Suprapubic skin (tissue), 4 donors: ENCODE results near the gene LINC00632.

Source experiments
- EP300 ChIP-seq: sonication (generic); formaldehyde crosslinking; IDR thresholded peaks from one replicate; pipeline ENCODE4 v1.6.1; 2017; ENCODE audit warnings: antibody characterized with exemption
- POLR2A ChIP-seq, 2 donors: fragments of 450-650 bp; IDR thresholded peaks; one replicate each; pipeline ENCODE4 v1.6.1; 2017; ENCODE audit warnings: antibody characterized with exemption in 2 of 2, mild to moderate bottlenecking in 2 of 2, moderate library complexity in 2 of 2
- POLR2AphosphoS5 ChIP-seq, 3 donors: sonication (generic); formaldehyde crosslinking; IDR thresholded peaks; one replicate each; pipeline ENCODE4 v1.6.1; 2017; ENCODE audit warnings: antibody characterized with exemption in 3 of 3
- TF ChIP-seq, protein P1 (sequence below), 2 donors: fragments of 200-600 bp in 1 of 2; fragments of 450-650 bp in 1 of 2; sonication (generic) in 1 of 2; IDR thresholded peaks; one replicate each; pipeline ENCODE4 v1.5.1; 2016 to 2019; ENCODE audit warnings: antibody characterized with exemption in 2 of 2, mild to moderate bottlenecking in 1 of 2, moderate library complexity in 1 of 2

DNA sequence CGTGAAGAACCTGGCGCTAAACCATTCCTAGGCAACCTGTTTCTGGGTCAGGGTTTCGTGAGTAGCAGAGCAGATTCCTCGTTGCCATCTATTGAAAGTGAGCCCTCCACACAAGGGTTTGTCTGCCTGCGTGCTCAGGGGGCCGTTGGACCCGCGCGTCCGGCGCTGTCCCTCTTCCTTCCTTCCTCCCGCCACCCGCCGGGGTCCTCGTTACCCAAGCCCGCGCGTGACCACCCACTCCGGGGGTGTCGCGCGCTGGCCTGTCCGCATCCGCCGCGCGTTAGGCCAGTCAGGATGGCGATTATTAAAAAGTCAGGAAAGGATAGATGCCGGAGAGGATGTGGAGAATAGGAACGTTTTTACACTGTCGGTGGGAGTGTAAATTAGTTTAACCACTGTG, 66.8 kb downstream of the LINC00632 start:
- TF ChIP-seq, protein P1, sequence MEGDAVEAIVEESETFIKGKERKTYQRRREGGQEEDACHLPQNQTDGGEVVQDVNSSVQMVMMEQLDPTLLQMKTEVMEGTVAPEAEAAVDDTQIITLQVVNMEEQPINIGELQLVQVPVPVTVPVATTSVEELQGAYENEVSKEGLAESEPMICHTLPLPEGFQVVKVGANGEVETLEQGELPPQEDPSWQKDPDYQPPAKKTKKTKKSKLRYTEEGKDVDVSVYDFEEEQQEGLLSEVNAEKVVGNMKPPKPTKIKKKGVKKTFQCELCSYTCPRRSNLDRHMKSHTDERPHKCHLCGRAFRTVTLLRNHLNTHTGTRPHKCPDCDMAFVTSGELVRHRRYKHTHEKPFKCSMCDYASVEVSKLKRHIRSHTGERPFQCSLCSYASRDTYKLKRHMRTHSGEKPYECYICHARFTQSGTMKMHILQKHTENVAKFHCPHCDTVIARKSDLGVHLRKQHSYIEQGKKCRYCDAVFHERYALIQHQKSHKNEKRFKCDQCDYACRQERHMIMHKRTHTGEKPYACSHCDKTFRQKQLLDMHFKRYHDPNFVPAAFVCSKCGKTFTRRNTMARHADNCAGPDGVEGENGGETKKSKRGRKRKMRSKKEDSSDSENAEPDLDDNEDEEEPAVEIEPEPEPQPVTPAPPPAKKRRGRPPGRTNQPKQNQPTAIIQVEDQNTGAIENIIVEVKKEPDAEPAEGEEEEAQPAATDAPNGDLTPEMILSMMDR (IDR thresholded peaks at IDR 0.05), result no peak
- TF ChIP-seq POLR2AphosphoS5 (IDR thresholded peaks at IDR 0.05) (no peak), EP300 (no peak), POLR2A (IDR thresholded peaks at IDR 0.05) (no peak)
